Fibroblast of villous mesenchyme (primary cell): ENCODE results near the gene ESRRB. TPM values are rescaled to one million over a fixed set of nuclear protein-coding genes. Genes with fewer than 3 reads are reported as not detected.

Source experiments
- DNase-seq: peaks from one replicate; pipeline ENCODE4 v3.0.0-alpha.2; 2010; ENCODE audit warnings: low read depth
- H3K4me3 ChIP-seq: 2 replicates; pipeline ENCODE4 v1.5.1; 2011; ENCODE audit warnings: low read depth, mild to moderate bottlenecking, low read length
- CTCF ChIP-seq: IDR thresholded peaks from 2 replicates; pipeline ENCODE4 v1.5.1; 2012; ENCODE audit warnings: low read depth, mild to moderate bottlenecking, low read length; ENCODE audit not compliant: insufficient read depth
- total RNA-seq: library from RNA; depleted of rRNA; stranded (reverse); fragments of >200 nt; gene quantifications from 2 replicates; pipeline ENCODE4 v1.2.3, GENCODE V29; 2012

ESRRB gene
- total RNA-seq, 1 donor = not detected

GRCh38 chr14:76396714-76397187 lies 20.8 kb downstream of the ESRRB start:
- H3K4me3 ChIP-seq = no peak overlapping the region
- no peak for DNase-seq
- no peak for TF ChIP-seq CTCF

GRCh38 chr14:76405627-76406026 lies 29.7 kb downstream of the ESRRB start:
- no peak for DNase-seq
- TF ChIP-seq CTCF = no peak
- H3K4me3 ChIP-seq = no peak overlapping the region

GRCh38 chr14:76407449-76408150 lies 31.7 kb downstream of the ESRRB start:
- no peak overlapping the region for H3K4me3 ChIP-seq
- DNase-seq = no peak
- TF ChIP-seq CTCF = no peak

GRCh38 chr14:76408877-76409276 lies 32.9 kb downstream of the ESRRB start:
- no peak for TF ChIP-seq CTCF
- no peak for DNase-seq
- no peak overlapping the region for H3K4me3 ChIP-seq

GRCh38 chr14:76412501-76412900 lies 36.6 kb downstream of the ESRRB start:
- no peak overlapping the region for H3K4me3 ChIP-seq
- no peak for TF ChIP-seq CTCF
- DNase-seq = no peak

GRCh38 chr14:76413106-76413961 lies 37.4 kb downstream of the ESRRB start:
- H3K4me3 ChIP-seq = no peak overlapping the region
- DNase-seq = no peak
- no peak for TF ChIP-seq CTCF
